ENCODE results near the gene DDR1.

DNA sequence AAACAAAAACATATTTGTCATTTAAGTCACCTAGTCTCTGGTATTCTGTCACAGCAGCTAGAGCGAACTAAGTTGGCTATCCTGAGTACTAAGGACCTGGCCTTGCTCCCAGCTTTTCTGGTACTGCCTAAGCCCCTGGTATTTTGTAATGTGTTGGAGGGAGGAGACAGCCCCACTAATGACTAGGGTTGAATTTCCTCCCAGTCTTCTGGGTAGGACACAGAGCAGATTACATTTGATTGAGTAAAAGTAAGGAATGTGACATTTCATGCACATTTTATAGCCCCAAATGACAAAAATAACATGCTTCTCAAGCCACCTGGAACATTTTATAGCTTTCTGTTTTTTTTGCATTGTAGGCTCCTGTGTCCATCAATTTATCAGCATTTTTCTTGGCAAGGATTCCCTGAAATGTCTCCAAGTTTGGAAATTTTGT, 47.9 kb upstream of the DDR1 start:
- TF ChIP-seq, protein P1, sequence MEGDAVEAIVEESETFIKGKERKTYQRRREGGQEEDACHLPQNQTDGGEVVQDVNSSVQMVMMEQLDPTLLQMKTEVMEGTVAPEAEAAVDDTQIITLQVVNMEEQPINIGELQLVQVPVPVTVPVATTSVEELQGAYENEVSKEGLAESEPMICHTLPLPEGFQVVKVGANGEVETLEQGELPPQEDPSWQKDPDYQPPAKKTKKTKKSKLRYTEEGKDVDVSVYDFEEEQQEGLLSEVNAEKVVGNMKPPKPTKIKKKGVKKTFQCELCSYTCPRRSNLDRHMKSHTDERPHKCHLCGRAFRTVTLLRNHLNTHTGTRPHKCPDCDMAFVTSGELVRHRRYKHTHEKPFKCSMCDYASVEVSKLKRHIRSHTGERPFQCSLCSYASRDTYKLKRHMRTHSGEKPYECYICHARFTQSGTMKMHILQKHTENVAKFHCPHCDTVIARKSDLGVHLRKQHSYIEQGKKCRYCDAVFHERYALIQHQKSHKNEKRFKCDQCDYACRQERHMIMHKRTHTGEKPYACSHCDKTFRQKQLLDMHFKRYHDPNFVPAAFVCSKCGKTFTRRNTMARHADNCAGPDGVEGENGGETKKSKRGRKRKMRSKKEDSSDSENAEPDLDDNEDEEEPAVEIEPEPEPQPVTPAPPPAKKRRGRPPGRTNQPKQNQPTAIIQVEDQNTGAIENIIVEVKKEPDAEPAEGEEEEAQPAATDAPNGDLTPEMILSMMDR (conservative IDR thresholded peaks at IDR 0.05 in 1 of 2, IDR thresholded peaks at IDR 0.05 in 1 of 2; ENCODE audit: extremely low read depth in 1 of 2, insufficient read depth in 1 of 2, low read depth in 1 of 2, low read length in 2 of 2), result no peak
- TF ChIP-seq EZH2 (IDR thresholded peaks at IDR 0.05; ENCODE audit: borderline replicate concordance, low read length), result no peak
